Muscle layer of duodenum (tissue), 2 donors: ENCODE results near the gene TIPRL.
"Not testable (repeated sequence)": the region's sequence is repeated elsewhere in the genome, so short reads cannot be mapped to it uniquely, and the experiment has no call there.

ENCODE experiments used
- H3K27ac ChIP-seq: one replicate; pipeline ENCODE4 v1.7.0; 2013; ENCODE audit warnings: mild to moderate bottlenecking, low read length
- H3K27me3 ChIP-seq: one replicate; pipeline ENCODE4 v1.7.0; 2013; ENCODE audit warnings: low read depth, mild to moderate bottlenecking, control low read depth, low read length
- H3K36me3 ChIP-seq, 2 donors: one replicate each; pipeline ENCODE4 v1.7.0; 2013; ENCODE audit warnings: low read length in 2 of 2, control low read depth in 1 of 2, mild to moderate bottlenecking in 1 of 2; ENCODE audit not compliant: insufficient read depth in 2 of 2, control insufficient read depth in 1 of 2
- H3K4me1 ChIP-seq, 2 donors: one replicate each; pipeline ENCODE4 v1.7.0; 2013; ENCODE audit warnings: low read length in 2 of 2, mild to moderate bottlenecking in 2 of 2, control low read depth in 1 of 2, moderate library complexity in 1 of 2; ENCODE audit not compliant: insufficient read depth in 2 of 2, control insufficient read depth in 1 of 2
- H3K4me3 ChIP-seq, 2 donors: one replicate each; pipeline ENCODE4 v1.7.0; 2013; ENCODE audit warnings: low read length in 2 of 2, low read depth in 1 of 2, mild to moderate bottlenecking in 1 of 2
- H3K9me3 ChIP-seq, 2 donors: one replicate each; pipeline ENCODE4 v1.7.0; 2013; ENCODE audit warnings: low read length in 2 of 2, control low read depth in 1 of 2, mild to moderate bottlenecking in 1 of 2; ENCODE audit not compliant: control insufficient read depth in 1 of 2
- donor health status: healthy.

TIPRL gene

GRCh38 chr1:168187177-168187576 is 8.4 kb downstream of the TIPRL start:
- no peak overlapping the region for H3K4me3 ChIP-seq
- H3K27ac ChIP-seq: no peak overlapping the region
- H3K9me3 ChIP-seq: no peaks in the 10 kb centered on the region
- H3K4me1 ChIP-seq: no peaks in the 10 kb centered on the region
- H3K27me3 ChIP-seq: no peaks in the 10 kb centered on the region
- peaks cover 12 to 16% of the 10 kb centered on the region in 2 donors for H3K36me3 ChIP-seq

GRCh38 chr1:168190403-168190802 is 11.6 kb downstream of the TIPRL start:
- H3K36me3 ChIP-seq: peaks cover 19 to 21% of the 10 kb centered on the region in 2 donors
- H3K27me3 ChIP-seq: no peaks in the 10 kb centered on the region
- no peak overlapping the region for H3K27ac ChIP-seq
- H3K9me3 ChIP-seq: no peaks in the 10 kb centered on the region
- no peaks in the 10 kb centered on the region for H3K4me1 ChIP-seq
- H3K4me3 ChIP-seq: no peak overlapping the region

GRCh38 chr1:168195199-168196135 is 16.7 kb downstream of the TIPRL start:
- Histone ChIP-seq H3K27me3 (no peaks in the 10 kb centered on the region), H3K36me3 (peaks cover 22 to 30% of the 10 kb centered on the region in 2 donors)

DNA sequence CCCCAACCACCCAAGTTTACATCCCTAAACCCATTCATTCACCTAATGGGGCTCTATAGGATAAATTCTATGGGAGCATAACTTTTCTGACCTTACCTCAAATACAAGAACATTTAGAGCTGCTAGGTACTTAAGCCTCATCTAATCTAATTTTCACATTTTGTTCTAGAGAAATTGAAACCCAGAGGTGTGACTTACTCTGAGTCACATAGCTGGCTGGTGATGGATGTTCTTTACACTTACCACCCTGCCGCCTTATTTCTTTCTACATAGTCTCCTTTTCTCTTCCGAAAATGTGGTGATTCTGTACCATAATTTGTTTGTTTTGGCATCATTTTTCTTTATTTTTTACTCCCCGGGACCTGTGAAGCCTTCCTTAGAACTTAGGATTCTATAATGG is 20.3 kb downstream of the TIPRL start:
- Histone ChIP-seq H3K4me1 (no peaks in the 10 kb centered on the region), H3K4me3 (no peak overlapping the region), H3K27me3 (no peaks in the 10 kb centered on the region), H3K36me3 (peaks cover 37% of the 10 kb centered on the region in 2 donors), H3K27ac (no peak overlapping the region), H3K9me3 (no peaks in the 10 kb centered on the region)

More at GRCh38 chr1:168195199-168196135, 16.7 kb downstream of the TIPRL start:
- no peaks in the 10 kb centered on the region for H3K4me1 ChIP-seq
- H3K4me3 ChIP-seq: no peak overlapping the region
- no peaks in the 10 kb centered on the region for H3K9me3 ChIP-seq
- no peak overlapping the region for H3K27ac ChIP-seq

DNA sequence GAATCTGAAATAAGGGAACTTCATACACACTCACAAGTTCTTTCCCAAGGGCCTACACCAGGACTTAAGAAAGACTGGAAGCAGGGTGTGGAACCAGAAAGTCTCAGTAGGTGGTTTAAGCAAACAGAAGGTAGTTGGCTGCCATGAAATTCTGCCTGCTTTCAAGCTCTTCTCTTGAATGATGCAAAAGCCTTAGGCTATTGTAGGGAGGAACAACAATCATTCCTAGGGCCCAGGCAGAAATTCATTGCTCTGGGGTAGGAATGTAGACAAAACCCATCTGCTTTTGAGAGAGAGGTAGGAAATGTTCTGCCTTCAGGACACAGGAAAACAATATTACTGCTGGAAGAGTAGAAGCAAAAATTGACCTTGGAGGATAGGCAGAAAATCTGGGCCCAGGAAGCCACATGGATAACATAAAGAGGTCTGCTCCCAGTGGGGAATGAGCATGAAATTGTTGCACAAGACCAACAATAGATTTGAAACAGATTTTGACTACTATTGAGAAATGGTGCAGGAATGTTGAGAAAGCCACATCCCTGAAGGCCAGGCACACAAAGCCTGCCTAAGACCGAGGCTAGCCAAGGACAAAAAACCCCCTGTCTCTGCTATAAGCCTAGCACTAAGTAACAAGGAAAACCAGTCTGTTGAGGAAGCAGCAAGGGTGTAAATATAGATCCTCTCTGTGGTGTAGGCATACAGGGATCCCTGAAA is 24.3 kb downstream of the TIPRL start:
- no peak overlapping the region for H3K4me3 ChIP-seq
- H3K36me3 ChIP-seq: peaks cover 26 to 37% of the 10 kb centered on the region in 2 donors
- H3K27ac ChIP-seq: no peak overlapping the region
- no peaks in the 10 kb centered on the region for H3K27me3 ChIP-seq
- no peaks in the 10 kb centered on the region for H3K4me1 ChIP-seq
- no peaks in the 10 kb centered on the region for H3K9me3 ChIP-seq

- peaks cover 0 to 4% of the 10 kb centered on the region in 2 donors for H3K9me3 ChIP-seq
- H3K27me3 ChIP-seq: no peaks in the 10 kb centered on the region
- peaks cover 5 to 16% of the 10 kb centered on the region in 2 donors for H3K36me3 ChIP-seq
- H3K27ac ChIP-seq: no peak overlapping the region
- no peaks in the 10 kb centered on the region for H3K4me1 ChIP-seq
- H3K4me3 ChIP-seq: no peak overlapping the region
Measured at GRCh38 chr1:168206111-168206510, 27.3 kb downstream of the TIPRL start.

DNA sequence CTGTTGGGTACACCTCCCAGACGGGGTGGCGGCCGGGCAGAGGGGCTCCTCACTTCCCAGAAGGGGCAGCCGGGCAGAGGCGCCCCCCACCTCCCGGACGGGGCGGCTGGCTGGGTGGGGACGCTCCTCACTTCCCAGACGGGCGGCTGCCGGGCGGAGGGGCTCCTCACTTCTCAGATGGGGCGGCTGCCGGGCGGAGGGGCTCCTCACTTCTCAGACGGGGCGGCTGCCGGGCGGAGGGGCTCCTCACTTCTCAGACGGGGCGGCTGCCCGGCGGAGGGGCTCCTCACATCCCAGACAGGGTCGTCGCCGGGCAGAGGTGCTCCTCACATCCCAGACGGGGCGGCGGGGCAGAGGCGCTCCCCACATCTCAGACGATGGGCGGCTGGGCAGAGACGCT is 28.9 kb downstream of the TIPRL start:
- H3K4me3 ChIP-seq, H3K36me3 ChIP-seq, H3K27me3 ChIP-seq, H3K4me1 ChIP-seq, H3K27ac ChIP-seq: not testable (repeated sequence)
- peaks cover 3 to 10% of the 10 kb centered on the region in 2 donors for H3K9me3 ChIP-seq

GRCh38 chr1:168210312-168210711 is 31.6 kb downstream of the TIPRL start:
- Histone ChIP-seq H3K4me1 (no peaks in the 10 kb centered on the region), H3K27ac (no peak overlapping the region), H3K4me3 (no peak overlapping the region), H3K27me3 (no peaks in the 10 kb centered on the region), H3K9me3 (peaks cover 3 to 10% of the 10 kb centered on the region in 2 donors), H3K36me3 (no peaks in the 10 kb centered on the region)

- no peak overlapping the region for H3K4me3 ChIP-seq
- H3K9me3 ChIP-seq: peaks cover 3 to 10% of the 10 kb centered on the region in 2 donors
- no peaks in the 10 kb centered on the region for H3K4me1 ChIP-seq
- no peaks in the 10 kb centered on the region for H3K27me3 ChIP-seq
- H3K36me3 ChIP-seq: no peaks in the 10 kb centered on the region
- no peak overlapping the region for H3K27ac ChIP-seq
Measured at GRCh38 chr1:168213349-168213748, 34.6 kb downstream of the TIPRL start.

DNA sequence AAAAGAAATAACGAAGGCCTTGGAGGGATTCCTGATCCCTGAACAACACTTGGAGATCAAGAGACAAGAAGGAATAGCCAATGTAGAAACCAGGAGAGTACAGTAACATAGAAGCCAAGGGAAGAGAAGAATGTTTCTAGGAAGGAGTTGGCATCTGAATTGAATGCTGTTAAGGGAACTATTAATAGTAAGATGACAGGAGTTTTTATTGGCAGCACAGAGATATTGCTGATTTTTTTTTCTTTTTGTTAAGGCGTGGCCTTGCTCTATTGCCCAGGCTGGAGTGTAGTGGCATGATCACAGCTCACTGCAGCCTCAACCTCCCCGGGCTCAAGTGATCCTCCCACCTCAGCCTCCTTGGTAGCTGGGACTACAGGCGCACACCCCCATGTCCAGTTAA is 37.4 kb downstream of the TIPRL start:
- no peaks in the 10 kb centered on the region for H3K27me3 ChIP-seq
- no peaks in the 10 kb centered on the region for H3K36me3 ChIP-seq
- no peak overlapping the region for H3K27ac ChIP-seq
- no peak overlapping the region for H3K4me3 ChIP-seq
- peaks cover 3 to 5% of the 10 kb centered on the region in 2 donors for H3K9me3 ChIP-seq
- H3K4me1 ChIP-seq: no peaks in the 10 kb centered on the region

DNA sequence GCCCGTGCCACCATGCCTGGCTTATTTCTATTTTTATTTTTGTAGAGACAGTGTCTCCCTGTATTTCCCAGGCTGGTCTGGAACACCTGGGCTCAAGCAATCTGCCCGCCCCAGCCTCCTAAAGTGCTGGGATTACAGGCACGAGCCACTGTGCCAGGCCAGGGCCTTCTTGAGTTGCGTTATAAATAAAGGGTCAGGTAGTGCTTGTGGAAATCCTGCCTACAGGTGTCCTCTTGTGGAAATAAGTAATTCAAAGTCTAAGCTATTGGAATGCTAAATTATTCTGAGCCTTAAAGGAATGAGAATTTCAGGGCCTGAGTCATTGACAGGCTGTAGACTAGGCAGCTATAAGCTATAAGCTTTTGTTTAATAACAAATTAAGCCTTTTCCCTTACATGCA is 38.9 kb downstream of the TIPRL start:
- Histone ChIP-seq H3K36me3 (no peaks in the 10 kb centered on the region), H3K4me3 (no peak overlapping the region)

More for the DNA sequence above, 38.9 kb downstream of the TIPRL start:
- H3K4me1 ChIP-seq: no peaks in the 10 kb centered on the region
- no peak overlapping the region for H3K27ac ChIP-seq
- no peaks in the 10 kb centered on the region for H3K9me3 ChIP-seq
- H3K27me3 ChIP-seq: no peaks in the 10 kb centered on the region
